ENCODE measurements around the gene CHD9.

GRCh38 chr16:53191413-53191812 is 136.6 kb downstream of the CHD9 start:
- TF ChIP-seq POLR2A (IDR thresholded peaks at IDR 0.05), result no peak
- TF ChIP-seq CTCF (IDR thresholded peaks at IDR 0.05), result no peak
